Measurements from ENCODE around the gene HOXC9.
A peak's percentile ranks its signal among the peaks of the same experiment; 100 is the strongest.

The HOXC9 gene

GRCh38 chr12:54033106-54033979 lies 33.4 kb downstream of the HOXC9 start:
- no peaks in the 10 kb centered on the region for H3K36me3 ChIP-seq (ENCODE audit: insufficient read depth, low read length)
- H3K27me3 ChIP-seq (ENCODE audit: insufficient read depth, low read length) = no peaks in the 10 kb centered on the region
- peak overlapping the region; percentile 100 for H2AFZ ChIP-seq (ENCODE audit: low read length, unreplicated experiment)
- peak overlapping the region; percentile 5; the same call in 1 of the 2 replicates for H3K27ac ChIP-seq (ENCODE audit: low read depth, low read length)
- no peaks in the 10 kb centered on the region for H3K79me2 ChIP-seq (ENCODE audit: control insufficient read depth, insufficient read depth, low read length, unreplicated experiment)
- H3K4me1 ChIP-seq (ENCODE audit: control insufficient read depth, insufficient read depth, low read length, unreplicated experiment) = peaks cover 11% of the 10 kb centered on the region
- peak overlapping the region; percentile 79 for H3K4me3 ChIP-seq (ENCODE audit: low read depth, low read length)

GRCh38 chr12:54033980-54034784 lies 34.2 kb downstream of the HOXC9 start:
- H3K36me3 ChIP-seq (ENCODE audit: insufficient read depth, low read length) = no peaks in the 10 kb centered on the region
- H3K27ac ChIP-seq (ENCODE audit: low read depth, low read length) = no peak overlapping the region
- H3K4me1 ChIP-seq (ENCODE audit: control insufficient read depth, insufficient read depth, low read length, unreplicated experiment) = peaks cover 11% of the 10 kb centered on the region
- H2AFZ ChIP-seq (ENCODE audit: low read length, unreplicated experiment) = peak overlapping the region; percentile 100
- no peaks in the 10 kb centered on the region for H3K79me2 ChIP-seq (ENCODE audit: control insufficient read depth, insufficient read depth, low read length, unreplicated experiment)
- H3K27me3 ChIP-seq (ENCODE audit: insufficient read depth, low read length) = no peaks in the 10 kb centered on the region
- H3K4me3 ChIP-seq (ENCODE audit: low read depth, low read length) = peak overlapping the region; percentile 79

- Histone ChIP-seq H3K79me2 (ENCODE audit: control insufficient read depth, insufficient read depth, low read length, unreplicated experiment) (no peaks in the 10 kb centered on the region), H3K4me1 (ENCODE audit: control insufficient read depth, insufficient read depth, low read length, unreplicated experiment) (peaks cover 15% of the 10 kb centered on the region), H2AFZ (ENCODE audit: low read length, unreplicated experiment) (no peak overlapping the region), H3K27me3 (ENCODE audit: insufficient read depth, low read length) (no peaks in the 10 kb centered on the region), H3K4me3 (ENCODE audit: low read depth, low read length) (no peak overlapping the region), H3K27ac (ENCODE audit: low read depth, low read length) (no peak overlapping the region), H3K36me3 (ENCODE audit: insufficient read depth, low read length) (no peaks in the 10 kb centered on the region)
Measured at GRCh38 chr12:54034785-54035310, 34.9 kb downstream of the HOXC9 start.

- Histone ChIP-seq H3K36me3 (ENCODE audit: insufficient read depth, low read length) (no peaks in the 10 kb centered on the region), H3K4me3 (ENCODE audit: low read depth, low read length) (no peak overlapping the region), H3K27ac (ENCODE audit: low read depth, low read length) (no peak overlapping the region), H3K4me1 (ENCODE audit: control insufficient read depth, insufficient read depth, low read length, unreplicated experiment) (peaks cover 16% of the 10 kb centered on the region), H3K27me3 (ENCODE audit: insufficient read depth, low read length) (no peaks in the 10 kb centered on the region), H2AFZ (ENCODE audit: low read length, unreplicated experiment) (no peak overlapping the region), H3K79me2 (ENCODE audit: control insufficient read depth, insufficient read depth, low read length, unreplicated experiment) (no peaks in the 10 kb centered on the region)
Measured at GRCh38 chr12:54035568-54036264, 35.8 kb downstream of the HOXC9 start.

- Histone ChIP-seq H3K27me3 (ENCODE audit: insufficient read depth, low read length) (no peaks in the 10 kb centered on the region), H3K36me3 (ENCODE audit: insufficient read depth, low read length) (no peaks in the 10 kb centered on the region), H3K4me3 (ENCODE audit: low read depth, low read length) (no peak overlapping the region), H3K79me2 (ENCODE audit: control insufficient read depth, insufficient read depth, low read length, unreplicated experiment) (no peaks in the 10 kb centered on the region), H2AFZ (ENCODE audit: low read length, unreplicated experiment) (no peak overlapping the region), H3K4me1 (ENCODE audit: control insufficient read depth, insufficient read depth, low read length, unreplicated experiment) (peaks cover 9% of the 10 kb centered on the region), H3K27ac (ENCODE audit: low read depth, low read length) (no peak overlapping the region)
Measured at GRCh38 chr12:54036620-54037359, 36.8 kb downstream of the HOXC9 start.

- H2AFZ ChIP-seq (ENCODE audit: low read length, unreplicated experiment) = no peak overlapping the region
- no peaks in the 10 kb centered on the region for H3K27me3 ChIP-seq (ENCODE audit: insufficient read depth, low read length)
- H3K36me3 ChIP-seq (ENCODE audit: insufficient read depth, low read length) = no peaks in the 10 kb centered on the region
- H3K4me1 ChIP-seq (ENCODE audit: control insufficient read depth, insufficient read depth, low read length, unreplicated experiment) = peaks cover 9% of the 10 kb centered on the region
- no peak overlapping the region for H3K4me3 ChIP-seq (ENCODE audit: low read depth, low read length)
- H3K79me2 ChIP-seq (ENCODE audit: control insufficient read depth, insufficient read depth, low read length, unreplicated experiment) = no peaks in the 10 kb centered on the region
- H3K27ac ChIP-seq (ENCODE audit: low read depth, low read length) = no peak overlapping the region
Measured at GRCh38 chr12:54037360-54038283, 37.7 kb downstream of the HOXC9 start.

- no peak overlapping the region for H2AFZ ChIP-seq (ENCODE audit: low read length, unreplicated experiment)
- H3K36me3 ChIP-seq (ENCODE audit: insufficient read depth, low read length) = no peaks in the 10 kb centered on the region
- H3K4me3 ChIP-seq (ENCODE audit: low read depth, low read length) = no peak overlapping the region
- H3K4me1 ChIP-seq (ENCODE audit: control insufficient read depth, insufficient read depth, low read length, unreplicated experiment) = peaks cover 9% of the 10 kb centered on the region
- no peaks in the 10 kb centered on the region for H3K79me2 ChIP-seq (ENCODE audit: control insufficient read depth, insufficient read depth, low read length, unreplicated experiment)
- no peak overlapping the region for H3K27ac ChIP-seq (ENCODE audit: low read depth, low read length)
- no peaks in the 10 kb centered on the region for H3K27me3 ChIP-seq (ENCODE audit: insufficient read depth, low read length)
Measured at GRCh38 chr12:54038284-54038870, 38.4 kb downstream of the HOXC9 start.

- Histone ChIP-seq H3K79me2 (ENCODE audit: control insufficient read depth, insufficient read depth, low read length, unreplicated experiment) (no peaks in the 10 kb centered on the region), H3K27me3 (ENCODE audit: insufficient read depth, low read length) (no peaks in the 10 kb centered on the region), H3K27ac (ENCODE audit: low read depth, low read length) (no peak overlapping the region)
Measured at GRCh38 chr12:54038871-54039414, 39.0 kb downstream of the HOXC9 start.

More at GRCh38 chr12:54038871-54039414, 39.0 kb downstream of the HOXC9 start:
- Histone ChIP-seq H3K4me3 (ENCODE audit: low read depth, low read length) (no peak overlapping the region), H3K4me1 (ENCODE audit: control insufficient read depth, insufficient read depth, low read length, unreplicated experiment) (peaks cover 9% of the 10 kb centered on the region), H2AFZ (ENCODE audit: low read length, unreplicated experiment) (no peak overlapping the region), H3K36me3 (ENCODE audit: insufficient read depth, low read length) (no peaks in the 10 kb centered on the region)

Data from ACC112 (cell line).